Activated CD8-positive, alpha-beta memory T cell treated with anti-CD3 and anti-CD28 coated beads, Interleukin-2, amount 50 U/mL, for 48 hours (primary cell): ENCODE results near the gene SH3PXD2A.
"Not testable (repeated sequence)": the region's sequence is repeated elsewhere in the genome, so short reads cannot be mapped to it uniquely, and the experiment has no call there.

Source experiments
- DNase-seq: peaks from one replicate; pipeline ENCODE4 v3.0.0-alpha.2; 2020

Gene SH3PXD2A

DNA sequence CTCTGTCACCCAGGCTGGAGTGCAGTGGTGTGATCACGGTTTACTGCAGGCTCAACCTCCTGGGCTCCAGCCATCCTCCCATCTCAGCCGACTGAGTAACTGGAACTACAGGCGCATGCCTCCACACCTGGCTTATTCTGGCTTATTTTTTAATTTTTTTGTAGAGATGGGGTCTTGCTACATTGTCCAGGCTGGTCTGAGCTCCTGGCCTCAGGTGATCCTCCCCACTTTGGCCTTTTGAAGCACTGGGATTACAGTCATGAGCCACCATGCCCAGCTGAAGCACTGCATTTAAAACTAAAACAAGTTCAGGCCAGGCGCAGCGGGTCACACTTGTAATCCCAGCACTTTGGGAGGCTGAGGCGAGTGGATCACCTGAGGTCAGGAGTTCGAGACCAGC, 8.0 kb downstream of the SH3PXD2A start:
- no peak for DNase-seq

DNA sequence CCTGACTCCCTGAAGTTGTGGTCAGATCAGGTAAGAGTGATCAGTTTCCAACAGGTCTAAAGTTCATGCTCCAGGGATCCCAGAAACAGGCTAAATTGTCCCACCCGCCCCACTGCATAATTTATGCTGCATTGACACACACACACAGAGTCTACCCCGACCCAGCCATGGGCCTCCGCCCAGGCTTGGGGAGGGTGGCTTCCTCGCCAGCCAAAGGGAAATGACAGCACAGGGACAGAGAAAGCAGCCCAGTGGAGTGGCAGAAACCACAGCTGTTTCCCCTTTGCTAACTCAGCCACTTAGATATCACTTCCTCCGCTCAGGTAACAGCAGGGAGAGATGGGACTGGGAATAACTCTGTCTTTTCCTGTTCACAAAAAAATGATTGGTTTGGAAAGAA, 9.4 kb downstream of the SH3PXD2A start:
- DNase-seq = no peak

DNA sequence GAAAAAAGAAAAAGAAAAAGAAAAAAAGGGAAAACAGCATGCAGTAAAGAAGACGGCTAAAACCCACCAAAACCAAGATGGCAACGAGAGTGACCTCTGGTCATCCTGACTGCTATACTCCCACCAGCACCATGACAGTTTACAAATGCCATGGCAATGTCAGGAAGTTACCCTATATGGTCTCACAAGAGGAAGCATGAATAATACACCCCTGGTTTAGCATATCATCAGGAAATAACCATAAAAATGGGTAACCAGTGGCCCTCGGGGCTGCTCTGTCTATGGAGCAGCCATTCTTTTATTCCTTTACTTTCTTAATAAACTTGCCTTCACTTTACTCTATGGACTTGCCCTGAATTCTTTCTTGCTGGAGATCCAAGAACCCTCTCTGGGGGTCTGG, 10.0 kb downstream of the SH3PXD2A start:
- DNase-seq = not testable (repeated sequence)

DNA sequence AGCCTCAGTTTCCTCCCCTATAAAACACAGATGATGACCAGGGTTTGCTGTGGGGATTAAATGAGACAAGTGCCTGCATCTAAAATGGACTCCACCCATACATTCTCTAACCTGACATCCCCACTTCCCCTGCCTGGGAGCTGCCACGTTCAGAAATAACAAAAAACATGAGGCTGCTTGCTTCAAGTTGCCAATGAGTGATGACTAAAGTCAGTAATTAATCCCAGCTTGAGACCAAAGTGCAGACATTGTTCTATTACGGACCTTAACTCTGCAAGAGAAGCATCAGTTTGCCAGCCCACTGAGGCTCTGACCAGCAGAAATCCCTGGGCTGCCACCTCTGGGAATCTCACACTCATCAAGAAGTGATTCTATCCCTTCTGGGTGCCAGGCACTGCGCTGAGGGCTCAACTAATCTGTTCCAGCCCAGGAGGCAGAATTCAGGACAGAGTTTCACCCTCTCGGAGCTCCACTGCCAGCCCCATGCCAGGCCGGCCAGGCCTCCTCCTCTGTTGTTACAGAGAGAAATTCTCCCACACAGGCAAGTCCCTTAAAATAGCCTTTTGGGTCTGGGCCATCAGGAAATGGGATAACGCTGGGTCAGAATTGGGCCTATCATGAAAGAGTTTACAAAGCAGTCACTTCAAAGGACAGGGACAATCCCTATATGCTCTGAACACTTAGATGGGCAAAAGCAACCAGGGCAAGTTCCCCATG, 11.4 kb downstream of the SH3PXD2A start:
- DNase-seq = no peak

DNA sequence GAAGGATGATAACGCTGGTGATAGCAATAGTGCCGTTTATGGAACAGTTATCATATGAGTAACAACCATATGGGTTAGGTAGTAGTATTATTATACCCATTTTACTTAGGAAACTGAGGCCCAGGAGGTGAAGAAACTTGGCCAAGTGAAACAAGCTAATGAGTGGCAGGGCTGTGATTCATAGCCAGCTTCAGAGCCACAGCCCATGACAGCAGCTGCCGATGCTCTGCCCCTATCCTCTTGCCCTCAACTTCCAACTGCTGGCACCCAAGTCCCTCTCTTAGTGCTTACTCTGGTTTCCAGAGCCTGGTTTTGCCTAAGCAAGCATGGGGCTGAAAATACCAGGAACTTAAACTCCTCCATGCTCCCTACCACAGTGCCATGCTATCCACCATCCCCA, 12.3 kb downstream of the SH3PXD2A start:
- DNase-seq = no peak

DNA sequence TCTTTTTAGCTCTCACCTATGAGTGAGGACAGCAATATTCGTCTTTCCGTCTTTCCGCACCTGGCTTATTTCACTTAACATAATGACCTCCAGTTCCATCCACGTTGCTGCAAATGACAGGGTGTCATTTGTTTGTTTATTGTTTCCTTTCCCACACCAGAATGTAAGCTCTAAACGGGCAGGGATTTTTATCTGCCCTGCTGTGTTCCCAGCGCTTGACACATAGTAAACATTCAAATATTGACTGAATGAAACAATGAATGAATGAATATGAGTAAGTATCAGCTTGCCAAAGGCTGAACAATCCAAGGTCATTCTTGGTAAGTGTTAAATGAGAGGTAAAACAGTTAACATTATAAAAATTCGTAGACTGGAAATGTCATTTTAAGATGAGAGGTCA, 12.8 kb downstream of the SH3PXD2A start:
- DNase-seq = no peak

DNA sequence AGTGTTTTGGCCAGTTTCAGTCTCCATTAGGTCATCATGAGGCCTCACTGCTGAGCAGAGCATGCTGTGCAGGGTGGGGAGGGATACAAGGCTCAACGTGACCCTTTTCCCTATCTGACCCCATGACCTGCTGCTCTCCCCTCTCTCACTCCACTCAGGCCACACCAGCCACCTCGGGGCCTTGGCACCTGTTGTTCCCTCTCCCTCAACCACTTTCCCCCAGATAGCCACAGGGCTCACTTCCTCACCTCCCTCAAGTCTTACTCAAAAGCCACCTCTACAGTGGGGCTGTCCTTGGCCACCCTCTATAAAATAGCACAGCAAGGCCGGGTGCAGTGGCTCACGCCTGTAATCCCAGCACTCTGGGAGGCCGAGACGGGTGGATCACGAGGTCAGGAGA, 13.9 kb downstream of the SH3PXD2A start:
- no peak for DNase-seq

DNA sequence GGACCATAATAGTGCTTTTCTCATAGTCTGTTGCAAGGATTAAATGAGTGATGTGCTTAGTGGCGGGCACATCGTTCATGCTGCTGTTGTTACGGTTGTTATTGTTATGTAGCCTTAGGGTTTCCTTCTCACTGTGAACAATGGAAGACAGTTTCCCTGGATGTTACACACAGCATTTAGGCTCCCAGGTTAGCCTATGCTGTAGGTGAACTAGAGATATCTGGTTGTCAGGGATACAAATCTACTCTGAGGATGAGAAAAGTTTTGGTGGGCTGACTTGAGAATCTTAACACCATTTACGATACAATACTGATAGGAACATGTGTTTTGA, 14.7 kb downstream of the SH3PXD2A start:
- DNase-seq = no peak

DNA sequence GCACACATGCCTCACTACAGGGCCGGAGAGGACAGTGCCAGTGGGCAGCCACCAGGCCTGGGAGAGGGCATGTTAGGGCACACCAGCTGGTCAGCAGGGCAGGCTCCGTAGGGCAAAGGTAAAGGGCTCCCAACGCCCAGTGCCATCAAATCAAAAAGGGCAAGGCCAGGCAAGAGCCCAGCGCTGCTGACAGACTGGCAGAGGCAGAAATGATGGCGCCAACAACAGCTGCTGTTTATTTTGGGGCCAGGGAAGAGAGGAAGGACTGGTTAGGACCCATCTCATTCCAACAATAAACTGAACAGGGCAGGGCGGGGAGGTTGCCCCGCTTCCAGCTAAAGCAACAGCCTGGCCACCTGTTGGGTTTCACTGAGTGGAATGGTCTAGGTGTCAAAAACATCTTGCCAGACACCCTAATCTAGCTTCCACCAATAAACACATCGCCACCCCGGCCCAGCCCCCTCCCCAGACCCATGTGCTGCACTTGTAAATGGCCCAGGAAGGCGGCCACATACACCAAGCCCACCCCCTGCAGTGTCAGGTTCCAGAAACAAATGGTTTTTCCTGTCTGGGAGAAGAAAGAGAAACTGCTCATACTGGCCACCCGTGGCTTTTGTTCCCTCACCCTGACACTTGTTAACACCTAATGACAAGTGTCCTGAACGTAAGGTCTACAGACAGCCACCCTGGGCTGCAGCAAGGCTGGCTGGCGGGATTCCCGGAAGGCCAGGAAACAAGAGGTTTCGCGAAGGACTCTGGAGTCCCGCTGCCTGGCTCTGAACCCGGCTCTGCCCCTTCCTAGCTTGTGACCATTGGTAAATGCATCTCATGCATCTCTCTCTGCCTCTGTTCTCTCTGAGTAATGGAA, 15.3 kb downstream of the SH3PXD2A start:
- DNase-seq = no peak

DNA sequence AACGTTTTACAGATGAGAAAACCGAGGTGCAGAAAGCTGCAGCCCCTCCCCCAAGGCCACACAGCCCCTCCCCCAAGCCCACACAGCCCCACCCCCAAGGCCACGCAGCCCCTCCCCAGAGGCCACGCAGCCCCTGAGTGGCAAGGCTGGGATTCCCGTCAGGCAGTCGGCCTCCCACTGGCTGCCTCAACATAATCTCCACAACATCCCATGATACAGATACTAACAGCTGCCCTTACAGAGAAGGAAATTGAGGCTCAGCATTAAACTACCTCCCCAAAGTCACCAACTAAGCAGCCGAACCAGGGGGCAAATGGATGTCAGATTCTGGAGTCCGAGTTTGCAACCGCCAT, 15.9 kb downstream of the SH3PXD2A start:
- DNase-seq = no peak

DNA sequence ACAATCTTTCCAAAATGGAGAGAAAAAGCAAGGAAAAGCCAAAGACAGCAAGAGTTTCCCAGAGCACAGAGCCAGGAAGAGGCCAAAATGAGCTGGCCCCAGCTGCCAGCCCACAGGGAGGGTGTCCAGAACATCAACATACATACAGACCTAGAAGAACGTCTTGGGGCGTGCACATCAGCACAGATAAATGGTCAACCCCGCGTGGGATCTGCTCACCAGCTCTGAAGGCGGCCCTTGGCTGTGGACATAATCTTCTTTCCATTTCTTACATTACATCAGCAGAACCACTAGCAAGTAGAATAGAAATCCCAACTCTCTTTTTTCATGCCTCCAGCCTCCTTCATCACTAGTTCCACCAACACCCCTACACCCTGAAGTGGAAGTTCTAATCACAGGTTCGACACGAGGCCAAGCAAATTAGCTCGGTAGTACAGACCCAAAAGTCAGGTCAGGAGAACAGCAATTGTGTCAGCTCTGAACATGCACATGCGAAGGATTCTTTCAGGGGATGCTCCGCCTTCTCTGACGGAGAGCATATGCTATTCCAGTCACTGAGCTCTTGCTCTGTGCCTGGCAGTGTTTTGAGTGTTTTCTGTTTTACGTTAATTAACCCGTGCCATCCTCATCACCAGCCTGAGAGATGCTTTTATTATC, 16.4 kb downstream of the SH3PXD2A start:
- no peak for DNase-seq

DNA sequence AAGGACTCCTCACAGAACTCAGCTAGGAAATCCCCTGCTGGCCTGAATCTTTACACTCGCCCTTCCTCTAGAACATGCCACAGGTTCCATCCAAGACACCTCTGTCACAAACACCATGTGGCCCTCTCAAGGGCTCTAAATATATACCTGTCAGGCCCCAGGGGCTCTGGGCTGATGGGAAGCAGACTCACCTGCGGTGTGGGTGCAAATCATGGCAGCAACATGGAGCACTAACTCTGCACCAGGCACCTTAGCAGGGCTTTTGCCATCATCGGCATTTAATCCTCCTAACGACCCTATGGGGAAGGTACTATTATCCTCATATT, 17.3 kb downstream of the SH3PXD2A start:
- no peak for DNase-seq

DNA sequence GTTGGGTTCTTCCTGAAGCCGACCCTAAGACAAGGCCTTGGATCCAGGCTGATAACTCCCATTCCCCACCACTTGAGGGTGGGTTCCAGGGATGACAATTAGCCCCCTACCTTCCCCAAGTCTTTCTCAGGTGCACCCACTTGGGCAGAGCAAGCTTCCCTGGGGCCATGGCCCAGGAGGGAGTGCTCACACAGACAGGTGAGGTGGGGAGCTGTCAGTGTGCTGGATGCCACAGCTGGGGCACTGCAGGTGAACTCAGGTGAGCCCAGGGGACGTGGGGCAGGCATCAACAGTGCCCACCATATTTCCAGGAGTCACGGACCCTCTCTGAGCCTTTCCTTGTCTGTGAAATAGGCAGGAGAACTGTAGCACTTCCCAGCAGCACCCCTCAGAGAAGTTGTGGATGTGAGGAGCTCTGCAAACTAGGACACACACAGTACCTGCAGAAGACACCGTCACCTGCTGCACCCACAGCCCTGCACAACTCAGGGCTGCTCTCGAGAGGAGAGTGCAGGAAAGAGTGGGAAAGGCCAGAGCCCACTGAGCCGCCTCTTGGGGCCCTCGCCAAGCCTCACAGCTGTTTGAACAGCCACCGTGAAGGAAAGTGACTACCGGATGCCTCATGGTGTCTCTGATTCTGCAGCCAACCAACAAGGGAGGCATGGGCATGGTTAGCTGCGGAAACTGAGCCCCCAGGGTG, 17.9 kb downstream of the SH3PXD2A start:
- DNase-seq = no peak

DNA sequence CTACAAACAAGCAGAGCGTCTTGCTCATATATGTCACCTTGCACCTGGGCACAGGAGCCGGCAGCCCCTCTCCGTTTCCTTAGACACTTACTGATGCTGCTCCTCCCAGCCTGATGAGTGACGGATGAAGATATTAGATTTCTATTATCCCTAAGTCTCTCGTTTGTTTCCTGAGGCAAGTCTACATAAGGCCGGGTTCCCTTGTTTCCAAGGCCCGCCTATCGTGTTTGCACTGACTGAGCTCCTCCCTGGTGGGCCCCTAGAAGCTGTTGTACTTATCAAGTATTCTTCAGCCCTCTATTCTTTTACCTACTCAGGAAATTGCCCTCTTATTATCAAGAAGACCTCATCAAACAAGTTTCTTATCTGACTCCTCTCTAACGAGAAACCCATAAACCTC, 18.5 kb downstream of the SH3PXD2A start:
- no peak for DNase-seq

DNA sequence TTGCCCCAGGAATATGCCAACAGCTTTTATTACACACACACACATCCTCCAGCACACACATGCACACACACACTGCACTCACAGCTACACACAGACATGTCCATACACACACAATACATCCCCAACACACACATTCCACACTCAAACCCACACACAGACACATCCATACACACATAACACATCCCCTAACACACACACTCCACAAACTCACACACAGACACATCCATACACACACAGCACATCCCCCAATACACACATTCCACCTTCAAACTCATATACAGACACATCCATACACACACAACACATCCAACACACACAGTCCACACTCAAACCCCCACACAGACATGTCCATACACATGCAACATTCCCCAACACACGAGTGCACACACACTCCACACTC, 19.1 kb downstream of the SH3PXD2A start:
- no peak for DNase-seq

DNA sequence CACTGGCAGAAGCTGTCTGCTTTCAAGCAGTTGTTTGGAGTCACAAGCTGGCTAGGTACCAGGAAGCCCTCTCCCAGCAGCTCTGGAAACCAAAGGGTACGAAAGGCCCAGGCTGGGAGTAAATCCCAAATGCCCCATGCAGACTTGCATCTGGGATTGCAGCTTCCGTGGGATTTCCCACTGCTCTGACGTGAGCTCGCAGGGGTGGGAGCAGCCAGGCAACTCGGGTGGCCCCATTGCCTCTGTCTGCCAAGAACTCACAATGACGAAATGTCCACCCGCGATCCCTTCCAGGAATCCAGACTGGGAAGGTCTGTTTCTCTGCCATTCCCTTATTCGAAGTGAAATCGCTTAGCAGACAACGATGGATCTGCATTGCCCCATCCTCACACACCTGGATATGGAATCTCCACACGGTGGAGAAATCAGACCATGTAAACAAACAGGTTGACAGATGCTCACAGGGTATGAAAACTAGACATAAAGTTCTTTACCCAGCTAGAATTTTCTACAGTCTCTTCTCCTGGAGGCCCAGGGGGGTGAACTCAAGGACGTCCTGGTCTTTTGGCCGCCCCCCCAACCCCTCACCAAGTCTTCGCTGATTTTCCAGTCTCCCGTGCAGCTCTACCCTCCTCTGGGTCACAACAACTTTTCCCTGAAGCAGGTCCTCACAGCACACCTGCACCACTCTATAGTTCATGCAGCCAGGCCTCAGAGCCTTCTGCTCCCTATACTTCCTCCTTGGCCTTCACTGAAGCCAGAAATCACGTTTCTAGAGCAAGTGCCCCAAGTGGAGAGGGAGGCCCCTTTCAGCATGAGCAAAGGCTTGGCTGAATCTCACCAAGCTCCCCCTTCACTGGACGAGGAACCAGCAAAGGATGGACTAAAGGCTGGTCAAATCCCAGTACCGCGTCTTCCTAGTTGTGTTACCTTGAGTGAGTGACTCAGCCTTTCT, 20.0 kb downstream of the SH3PXD2A start:
- DNase-seq = no peak

DNA sequence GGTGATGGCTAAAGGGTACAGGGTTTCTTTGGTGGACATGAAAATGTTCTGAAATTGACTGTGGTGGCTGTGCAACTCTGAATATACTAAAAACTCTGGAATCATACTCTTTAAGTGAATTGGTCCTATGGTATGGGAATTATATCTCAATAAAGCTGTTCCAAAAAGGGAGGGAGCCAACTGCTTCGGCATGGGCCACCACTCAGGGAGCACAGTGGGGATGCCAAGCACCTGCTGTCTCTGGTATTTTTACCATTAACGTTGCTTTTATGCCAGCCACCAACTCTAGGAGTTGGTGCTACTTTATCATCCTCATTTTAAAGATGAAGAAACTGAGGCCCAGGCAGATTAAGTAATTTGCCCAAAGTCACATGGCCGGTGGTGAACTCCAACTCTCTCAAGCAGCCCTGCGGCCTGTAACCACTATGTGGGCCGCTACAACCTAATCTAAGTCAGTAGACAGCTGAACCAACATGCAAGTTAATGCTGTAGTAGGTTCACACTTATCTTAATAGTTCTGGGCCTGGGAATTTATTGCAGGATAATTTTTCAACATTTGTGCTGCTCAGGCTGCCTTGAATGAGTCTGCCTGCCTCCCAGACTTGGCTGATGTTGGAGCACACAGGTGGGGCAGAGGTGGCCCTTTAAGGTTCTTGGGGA, 20.8 kb downstream of the SH3PXD2A start:
- DNase-seq = no peak

DNA sequence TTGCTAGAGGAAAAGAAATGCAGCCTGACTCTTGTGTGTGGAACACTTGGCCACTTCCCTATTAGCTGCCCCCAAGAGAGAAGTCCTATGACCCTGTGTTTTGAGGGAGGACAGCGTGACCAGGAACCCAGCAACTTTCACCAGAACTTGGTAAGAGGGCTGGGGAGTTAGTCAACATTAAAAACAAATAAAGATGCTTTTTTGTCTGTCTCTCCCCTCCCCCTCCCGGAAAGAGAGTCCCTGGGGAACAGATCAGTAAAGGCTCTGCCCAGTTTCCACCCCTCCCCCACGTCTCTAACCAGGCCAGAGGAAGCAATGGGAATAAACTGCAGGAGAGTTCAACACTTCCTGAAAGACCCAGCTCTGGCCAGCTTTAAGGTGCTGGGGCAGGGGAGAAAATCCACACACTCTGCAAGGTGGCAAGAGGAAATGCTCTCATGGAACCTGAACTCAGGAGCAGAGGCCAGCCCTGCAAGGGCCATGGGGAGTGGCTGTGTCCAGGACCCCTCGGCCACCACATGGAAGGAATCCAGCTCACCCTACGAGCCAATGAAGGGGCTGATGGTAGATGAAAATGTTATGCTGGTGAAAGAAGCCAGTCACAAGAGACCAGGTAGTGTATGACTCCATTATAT, 21.5 kb downstream of the SH3PXD2A start:
- no peak for DNase-seq

DNA sequence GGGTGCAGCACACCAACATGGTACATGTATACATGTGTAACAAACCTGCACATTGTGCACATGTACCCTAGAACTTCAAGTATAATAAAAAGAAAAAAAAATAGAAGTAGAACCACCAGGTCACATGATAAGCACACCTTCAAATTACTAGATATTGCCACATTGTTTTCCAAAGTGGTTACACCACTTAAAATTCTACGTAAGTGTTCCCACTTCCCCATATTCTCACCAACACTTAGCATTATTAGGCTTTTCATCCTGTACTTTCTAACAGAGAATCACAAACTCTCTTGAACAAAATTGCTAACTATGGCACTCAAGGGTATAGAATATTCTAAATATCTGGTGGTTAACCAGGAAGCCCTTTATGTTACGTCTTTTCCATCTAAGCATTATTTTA, 22.6 kb downstream of the SH3PXD2A start:
- DNase-seq = no peak

DNA sequence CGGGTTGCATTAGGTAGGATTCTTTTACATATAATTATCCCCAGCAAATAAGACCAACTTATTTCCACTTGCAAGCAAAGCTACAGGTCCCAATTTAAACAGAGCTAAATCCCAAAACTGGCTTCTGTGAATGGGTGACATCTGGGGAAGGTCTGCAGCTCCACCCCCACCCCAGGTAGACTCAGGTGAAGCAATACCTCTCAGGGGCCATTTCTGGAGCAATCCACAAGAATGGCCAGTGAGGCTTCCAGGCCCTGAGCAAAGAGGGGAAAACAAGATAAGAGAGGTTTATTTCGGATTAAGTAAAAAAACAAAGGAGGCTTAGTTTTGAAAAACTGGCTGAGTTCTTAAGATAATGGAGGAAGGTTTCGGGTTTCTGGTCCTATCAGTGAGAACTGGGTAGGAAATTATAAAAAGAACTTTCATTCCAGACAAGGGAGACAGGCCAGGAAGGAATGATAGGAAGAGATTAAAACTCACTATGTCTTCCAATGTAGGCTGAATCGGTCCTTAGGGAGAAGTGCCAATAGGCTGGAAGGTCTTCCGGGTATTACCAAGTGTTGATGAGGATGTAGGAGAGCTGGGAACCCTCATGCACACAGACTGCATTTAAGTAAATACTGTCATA, 25.4 kb downstream of the SH3PXD2A start:
- no peak for DNase-seq

DNA sequence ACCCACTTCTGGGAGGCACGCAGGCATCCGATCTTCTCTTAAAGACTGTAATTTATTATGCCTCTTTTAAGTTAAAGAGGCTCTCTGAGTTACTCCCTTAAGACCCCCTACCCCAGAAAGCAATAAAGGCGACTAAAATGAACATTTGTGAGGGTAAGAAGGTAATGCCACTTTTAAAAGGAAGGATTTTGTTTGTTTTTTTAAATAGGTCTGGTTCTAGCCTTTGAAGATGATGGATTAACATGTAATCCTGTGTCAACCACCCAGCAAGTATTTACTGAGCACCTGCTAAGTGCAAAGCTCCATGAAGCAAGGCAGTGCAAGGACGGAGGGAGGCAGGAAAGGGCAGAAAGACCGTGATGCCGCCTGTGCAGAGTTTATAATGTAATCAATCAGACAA, 26.1 kb downstream of the SH3PXD2A start:
- DNase-seq = no peak
